Small intestine (tissue), 16 donors: ENCODE results near the gene RPP30. TPM values are rescaled to one million over a fixed set of nuclear protein-coding genes. Genes with fewer than 3 reads are reported as not detected.
A peak's percentile ranks its signal among the peaks of the same experiment; 100 is the strongest.

ENCODE experiments used
- DNase-seq, 2 donors: peaks; one replicate each; pipeline versions ENCODE4 v3.0.0 to v3.0.0-alpha.2; 2013
- FAIRE-seq: peaks from 2 replicates; lab custom pipeline; 2012; peaks lifted over from hg19 to GRCh38; lab: Jason Lieb, UNC
- H3K27ac ChIP-seq, 3 donors: one replicate each; pipeline ENCODE4 v1.5.1; 2013; ENCODE audit warnings: low read length in 2 of 3, mild to moderate bottlenecking in 2 of 3, control low read depth in 1 of 3, inconsistent platforms in 1 of 3, low read depth in 1 of 3, moderate library complexity in 1 of 3
- H3K27me3 ChIP-seq, 3 donors: one replicate each; pipeline ENCODE4 v1.6.1; 2013; ENCODE audit warnings: low read length in 3 of 3, inconsistent platforms in 1 of 3; ENCODE audit not compliant: control insufficient read depth in 3 of 3, insufficient read depth in 3 of 3
- H3K36me3 ChIP-seq, 3 donors: one replicate each; pipeline ENCODE4 v1.6.1; 2013; ENCODE audit warnings: low read length in 3 of 3, inconsistent platforms in 1 of 3, low read depth in 1 of 3, mild to moderate bottlenecking in 1 of 3, moderate library complexity in 1 of 3; ENCODE audit not compliant: control insufficient read depth in 3 of 3, insufficient read depth in 2 of 3
- H3K4me1 ChIP-seq, 3 donors: one replicate each; pipeline ENCODE4 v1.6.1; 2013; ENCODE audit warnings: low read length in 2 of 3, inconsistent platforms in 1 of 3, low read depth in 1 of 3, mild to moderate bottlenecking in 1 of 3, moderate library complexity in 1 of 3; ENCODE audit not compliant: control insufficient read depth in 3 of 3, insufficient read depth in 2 of 3
- H3K4me3 ChIP-seq, 3 donors: one replicate each; pipeline ENCODE4 v1.5.1; 2013; ENCODE audit warnings: low read length in 3 of 3, control low read depth in 1 of 3, inconsistent platforms in 1 of 3, low read depth in 1 of 3, mild to moderate bottlenecking in 1 of 3, moderate library complexity in 1 of 3
- H3K9me3 ChIP-seq, 2 donors: one replicate each; pipeline ENCODE4 v1.6.1; 2013; ENCODE audit warnings: low read depth in 1 of 2, low read length in 1 of 2; ENCODE audit not compliant: control insufficient read depth in 2 of 2, insufficient read depth in 1 of 2
- WGBS, 3 donors: extraction: QIAGEN DNeasy Blood & Tissue Kit; methylation state at CpG; one replicate each; pipeline ENCODE4 v1.1.7; 2013; 5-methylcytosine and 5-hydroxymethylcytosine counted together
- long read RNA-seq, 10 donors: transcript quantifications; one replicate each; lab custom pipeline, GENCODE V29; 2026
- polyA plus RNA-seq, 4 donors: library from polyadenylated mRNA; stranded (reverse) in 3 of 4; unstranded in 1 of 4; fragments of 200-250 nt in 3 of 4; fragments of 120-200 nt in 1 of 4; gene quantifications; one replicate each; pipeline versions ENCODE4 v1.2.1 to v1.2.3, GENCODE V29; 2013
- donor health status: healthy with polysubstance abuse.
- donor health status: control.
- donor health status: control.
- donor health status: Bipolar disorder and iron deficiency.
- donor health status: healthy.

RPP30 gene
- polyA plus RNA-seq: 10 to 100 TPM; 18.4 to 32.9 (median 24.1) TPM
- long read RNA-seq, donor 1, transcript RPP30-202 (11 exons, 2,589 nt): major isoform, 14 of 18 reads
- long read RNA-seq, donor 1, partial matches to known transcripts: 0 of 18 reads
- long read RNA-seq, donor 1, other reads (novel, unspliced or antisense): 0 of 18 reads
- long read RNA-seq, donor 2, partial matches to known transcripts: 0 of 4 reads
- long read RNA-seq, donor 2, other reads (novel, unspliced or antisense): 0 of 4 reads
- long read RNA-seq, donor 3, transcript RPP30-202 (11 exons, 2,589 nt): major isoform, 5 of 7 reads
- long read RNA-seq, donor 3, partial matches to known transcripts: 0 of 7 reads
- long read RNA-seq, donor 3, other reads (novel, unspliced or antisense): 0 of 7 reads
- long read RNA-seq, donor 4: 0 reads
- long read RNA-seq, donor 5, transcript RPP30-202 (11 exons, 2,589 nt): major isoform, 5 of 5 reads
- long read RNA-seq, donor 5, partial matches to known transcripts: 0 of 5 reads
- long read RNA-seq, donor 5, other reads (novel, unspliced or antisense): 0 of 5 reads
- long read RNA-seq, donor 6, partial matches to known transcripts: 0 of 4 reads
- long read RNA-seq, donor 6, other reads (novel, unspliced or antisense): 0 of 4 reads
- long read RNA-seq, donor 7: 0 reads
- long read RNA-seq, donor 8, partial matches to known transcripts: 0 of 2 reads
- long read RNA-seq, donor 8, other reads (novel, unspliced or antisense): 0 of 2 reads
- long read RNA-seq, donor 9, partial matches to known transcripts: 0 of 3 reads
- long read RNA-seq, donor 9, other reads (novel, unspliced or antisense): 0 of 3 reads
- long read RNA-seq, donor 10, transcript RPP30-202 (11 exons, 2,589 nt): major isoform, 13 of 15 reads
- long read RNA-seq, donor 10, partial matches to known transcripts: 0 of 15 reads
- long read RNA-seq, donor 10, other reads (novel, unspliced or antisense): 0 of 15 reads

- H3K4me1 ChIP-seq: no peaks in the 10 kb centered on the region
- H3K9me3 ChIP-seq: no peaks in the 10 kb centered on the region
- 0 to 1% (median 0%) methylated on average over 43 of the region's 43 CpGs for WGBS, 3 donors
- DNase-seq (peak; percentile 80 to 92), FAIRE-seq (no peak)
- H3K27ac ChIP-seq: peak within 1 kb of the TSS in 2 of 3 donors; percentile 67 to 82
- peaks cover 0 to 6% (median 1%) of the 10 kb centered on the region in 3 donors for H3K27me3 ChIP-seq
- H3K36me3 ChIP-seq: peaks cover 2 to 4% (median 2%) of the 10 kb centered on the region in 3 donors
- peak within 1 kb of the TSS; percentile 75 to 93 (median 86) for H3K4me3 ChIP-seq
Measured at GRCh38 chr10:90871766-90872647, at the start of gene RPP30. Gene RPP30 (plus strand): TSS chr10:90871974. CDS start chr10:90871987, 13 bp downstream.

DNA sequence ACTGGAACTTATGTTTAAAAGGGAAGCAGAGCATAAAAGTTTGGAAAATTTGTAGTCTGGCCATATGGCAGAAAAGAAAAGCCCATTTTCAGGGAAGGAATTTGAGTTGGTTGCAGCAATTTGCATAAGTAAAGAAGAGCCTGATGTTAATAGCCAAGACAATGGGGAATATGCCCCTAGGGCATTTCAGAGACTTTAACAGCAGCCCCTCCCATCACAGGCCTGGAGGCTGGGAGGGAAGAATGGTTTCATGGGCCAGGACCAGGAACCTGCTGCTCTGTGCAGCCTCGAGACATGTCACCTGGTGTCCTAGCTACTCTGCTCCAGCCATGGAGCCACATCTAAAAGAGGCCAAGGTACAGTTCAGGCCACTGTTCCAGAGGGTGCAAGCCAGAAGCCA lies 49.3 kb upstream of the RPP30 start:
- 53 to 86% (median 67%) methylated on average over 1 of the region's 1 CpG for WGBS, 3 donors
- no peak for FAIRE-seq
- no peak overlapping the region for H3K4me3 ChIP-seq

DNA sequence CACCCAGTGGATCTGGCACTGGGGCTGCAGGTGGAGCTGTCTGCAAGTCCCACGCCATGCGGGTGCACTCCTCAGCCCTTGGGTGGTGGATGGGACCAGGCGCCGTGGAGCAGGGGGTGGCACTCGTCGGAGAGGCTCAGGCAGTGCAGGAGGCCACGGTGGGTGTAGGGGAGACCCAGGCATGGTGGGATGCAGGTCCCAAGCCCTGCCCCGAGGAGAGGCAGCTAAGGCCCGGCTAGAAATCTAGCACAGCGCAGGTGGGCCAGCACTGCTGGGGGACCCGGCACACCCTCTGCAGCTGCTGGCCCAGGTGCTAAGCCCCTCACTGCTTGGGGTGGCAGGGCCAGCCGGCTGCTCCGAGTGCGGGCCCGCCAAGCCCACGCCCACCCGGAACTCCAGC lies 39.7 kb upstream of the RPP30 start:
- FAIRE-seq (no peak), DNase-seq (no peak)
- no peak overlapping the region for H3K27ac ChIP-seq
- no peak overlapping the region for H3K4me3 ChIP-seq
- H3K4me1 ChIP-seq: no peaks in the 10 kb centered on the region
- H3K36me3 ChIP-seq: no peaks in the 10 kb centered on the region
- 87 to 97% (median 87%) methylated on average over 15 to 17 of the region's 17 CpGs for WGBS, 3 donors
- H3K9me3 ChIP-seq: no peaks in the 10 kb centered on the region
- no peaks in the 10 kb centered on the region for H3K27me3 ChIP-seq

More for the DNA sequence above, 49.3 kb upstream of the RPP30 start:
- no peak for DNase-seq
- Histone ChIP-seq H3K9me3 (peaks cover 0 to 8% of the 10 kb centered on the region in 2 donors), H3K27me3 (no peaks in the 10 kb centered on the region), H3K36me3 (no peaks in the 10 kb centered on the region), H3K4me1 (no peaks in the 10 kb centered on the region), H3K27ac (no peak overlapping the region)

DNA sequence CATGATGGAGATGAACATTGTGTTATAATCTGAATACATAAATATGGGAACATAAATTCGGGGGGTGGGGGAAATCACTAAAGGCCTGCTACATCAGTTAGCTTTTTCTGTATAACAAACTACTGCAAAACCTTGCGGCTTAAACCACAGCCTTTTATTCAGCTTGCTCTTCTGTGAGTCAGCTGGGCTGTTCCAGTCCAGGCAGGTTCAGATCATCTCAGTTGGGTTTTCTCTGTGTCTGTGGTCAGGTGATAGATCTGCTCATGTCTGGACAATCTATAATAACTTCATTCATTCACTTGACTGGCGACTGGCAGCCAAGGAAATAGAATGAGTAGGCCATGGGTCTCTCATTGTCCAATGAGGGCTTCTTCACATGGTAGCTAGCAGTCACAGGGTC lies 37.4 kb upstream of the RPP30 start:
- no peaks in the 10 kb centered on the region for H3K36me3 ChIP-seq
- H3K4me3 ChIP-seq: no peak overlapping the region
- FAIRE-seq (no peak), DNase-seq (no peak)
- H3K27ac ChIP-seq: no peak overlapping the region
- 73 to 84% (median 80%) methylated on average over 3 of the region's 3 CpGs for WGBS, 3 donors
- H3K4me1 ChIP-seq: no peaks in the 10 kb centered on the region
- H3K27me3 ChIP-seq: no peaks in the 10 kb centered on the region
- H3K9me3 ChIP-seq: no peaks in the 10 kb centered on the region

DNA sequence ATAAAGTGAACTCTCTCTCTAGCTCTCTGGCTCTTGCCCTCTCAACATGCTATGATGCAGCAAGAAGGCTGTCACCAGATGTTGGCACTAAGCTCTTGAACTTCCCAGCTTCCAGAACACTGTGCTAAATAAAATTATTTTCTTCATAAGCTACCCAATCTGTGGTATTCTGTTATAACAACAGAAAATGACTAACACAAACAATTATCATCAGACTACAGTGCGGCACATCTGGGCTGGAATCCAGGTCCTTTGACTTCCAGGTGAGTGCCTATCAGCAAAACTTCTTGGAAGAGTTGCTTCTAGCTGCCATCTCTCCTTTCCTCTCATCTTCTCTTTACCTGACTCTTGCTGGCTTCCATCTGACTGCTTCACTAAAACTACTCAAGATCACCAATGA lies 34.3 kb upstream of the RPP30 start:
- Histone ChIP-seq H3K27me3 (no peaks in the 10 kb centered on the region), H3K4me1 (no peaks in the 10 kb centered on the region), H3K36me3 (no peaks in the 10 kb centered on the region), H3K4me3 (no peak overlapping the region), H3K9me3 (peaks cover 0 to 5% of the 10 kb centered on the region in 2 donors), H3K27ac (no peak overlapping the region)
- no peak for FAIRE-seq
- no peak for DNase-seq
- WGBS, 3 donors: 72 to 88% (median 86%) methylated on average over 1 of the region's 1 CpG

GRCh38 chr10:90842725-90843124 lies 29.0 kb upstream of the RPP30 start:
- H3K9me3 ChIP-seq: peaks cover 0 to 5% of the 10 kb centered on the region in 2 donors
- H3K27me3 ChIP-seq: peaks cover 0 to 5% (median 0%) of the 10 kb centered on the region in 3 donors
- DNase-seq: no peak
- no peak overlapping the region for H3K4me3 ChIP-seq
- FAIRE-seq: no peak
- H3K27ac ChIP-seq: no peak overlapping the region
- H3K36me3 ChIP-seq: no peaks in the 10 kb centered on the region
- WGBS, 3 donors: 75 to 82% (median 77%) methylated on average over 1 of the region's 1 CpG
- no peaks in the 10 kb centered on the region for H3K4me1 ChIP-seq

- no peaks in the 10 kb centered on the region for H3K4me1 ChIP-seq
- no peak overlapping the region for H3K27ac ChIP-seq
- H3K4me3 ChIP-seq: no peak overlapping the region
- no peaks in the 10 kb centered on the region for H3K36me3 ChIP-seq
- WGBS, 3 donors: 68 to 79% (median 72%) methylated on average over 3 of the region's 3 CpGs
- FAIRE-seq: no peak
- peaks cover 0 to 10% of the 10 kb centered on the region in 2 donors for H3K9me3 ChIP-seq
- peaks cover 0 to 5% (median 0%) of the 10 kb centered on the region in 3 donors for H3K27me3 ChIP-seq
- DNase-seq: no peak
Measured at GRCh38 chr10:90845726-90846125, 26.0 kb upstream of the RPP30 start.
